NCI-H345 (cell line): ENCODE measurements around the gene KLHL35.

Experiments
- DNase-seq: peaks from one replicate; lab custom pipeline; 2025; lab: John Stamatoyannopoulos, UW

KLHL35 gene, protein sequence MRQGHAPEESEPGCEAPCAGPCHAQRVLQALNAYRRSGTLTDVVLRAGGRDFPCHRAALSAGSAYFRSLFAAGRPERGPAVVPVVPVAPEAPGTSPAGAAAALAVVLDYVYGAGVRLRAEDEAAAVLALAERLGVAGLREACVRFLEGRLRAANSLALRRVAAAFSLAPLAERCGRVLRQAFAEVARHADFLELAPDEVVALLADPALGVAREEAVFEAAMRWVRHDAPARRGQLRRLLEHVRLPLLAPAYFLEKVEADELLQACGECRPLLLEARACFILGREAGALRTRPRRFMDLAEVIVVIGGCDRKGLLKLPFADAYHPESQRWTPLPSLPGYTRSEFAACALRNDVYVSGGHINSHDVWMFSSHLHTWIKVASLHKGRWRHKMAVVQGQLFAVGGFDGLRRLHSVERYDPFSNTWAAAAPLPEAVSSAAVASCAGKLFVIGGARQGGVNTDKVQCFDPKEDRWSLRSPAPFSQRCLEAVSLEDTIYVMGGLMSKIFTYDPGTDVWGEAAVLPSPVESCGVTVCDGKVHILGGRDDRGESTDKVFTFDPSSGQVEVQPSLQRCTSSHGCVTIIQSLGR

GRCh38 chr11:75432911-75433321, at the start of gene KLHL35:
KLHL35 (minus strand) TSS chr11:75433203; CDS start chr11:75430629, 2,574 bp downstream.
- DNase-seq = peak; percentile 41

- no peak for DNase-seq
Observed at GRCh38 chr11:75481922-75482606, 49.1 kb upstream of the KLHL35 start.

- no peak for DNase-seq
Observed at GRCh38 chr11:75481223-75481921, 48.4 kb upstream of the KLHL35 start.

DNA sequence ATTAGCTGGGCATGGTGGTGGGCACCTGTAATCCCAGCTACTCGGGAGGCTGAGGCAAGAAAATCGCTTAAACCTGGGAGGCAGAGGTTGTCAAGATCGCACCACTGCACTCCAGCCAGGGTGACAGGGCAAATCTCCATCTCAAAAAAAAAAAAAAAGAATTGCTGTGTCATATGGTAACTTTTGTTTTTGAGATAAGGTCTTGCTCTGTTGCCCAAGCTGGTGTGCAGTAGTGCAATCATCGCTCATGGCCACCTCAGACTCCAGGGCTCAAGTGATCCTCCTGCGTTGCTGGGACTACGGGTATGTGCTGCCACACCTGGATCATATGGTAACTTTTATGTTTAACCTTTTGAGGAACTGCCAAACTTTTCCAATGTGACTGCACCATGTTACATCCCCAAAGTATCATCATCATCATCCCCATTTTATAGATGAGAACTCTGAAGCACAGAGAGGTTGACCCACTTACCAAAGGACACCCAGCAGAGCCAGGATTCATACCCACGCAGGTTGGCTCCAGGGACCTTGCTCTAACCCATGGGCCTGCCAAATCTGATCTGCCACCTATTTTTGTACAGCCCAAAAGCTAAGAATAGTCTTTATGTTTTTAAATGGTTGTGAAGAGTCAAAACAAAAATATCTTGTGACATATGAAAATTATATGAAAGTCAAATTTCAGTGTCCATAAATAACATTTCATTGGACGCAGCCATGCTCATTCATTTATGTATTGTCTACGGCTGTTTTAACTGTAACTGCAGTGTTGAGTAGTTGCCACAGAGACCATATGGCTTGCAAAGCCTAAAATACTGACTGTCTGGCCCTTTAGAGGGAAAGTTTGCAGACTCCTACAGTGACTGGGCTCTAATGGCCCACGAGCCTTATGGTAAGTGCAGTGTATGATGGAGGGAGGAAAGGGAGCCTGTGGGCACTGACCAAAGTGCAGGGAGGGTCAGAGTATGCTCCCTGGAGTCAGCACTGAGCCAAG, 47.5 kb upstream of the KLHL35 start:
- no peak for DNase-seq

DNA sequence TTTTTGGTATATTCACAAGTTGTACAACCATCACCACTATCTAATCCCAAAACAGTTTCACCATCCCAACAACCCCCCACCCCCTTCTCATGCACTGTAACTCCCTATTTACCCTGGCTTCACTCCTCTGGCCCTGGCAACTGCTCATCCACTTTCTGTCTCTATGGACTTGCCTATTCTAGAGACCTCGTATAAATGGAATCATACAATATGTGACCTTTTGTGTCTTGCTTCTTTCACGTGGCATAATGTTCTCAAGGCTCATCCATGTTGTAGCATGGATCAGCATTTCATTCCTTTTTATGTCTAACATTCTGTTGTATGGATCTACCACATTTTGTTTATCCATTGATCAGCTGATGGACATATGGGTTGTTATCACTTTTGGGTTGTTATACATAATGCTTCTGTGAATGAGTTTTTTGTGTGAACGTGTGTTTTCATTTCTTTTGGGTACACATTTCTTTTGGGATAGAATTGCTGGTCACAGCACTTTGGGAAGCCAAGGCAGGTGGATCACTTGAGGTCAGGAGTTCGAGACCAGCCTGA, 46.7 kb upstream of the KLHL35 start:
- no peak for DNase-seq

DNA sequence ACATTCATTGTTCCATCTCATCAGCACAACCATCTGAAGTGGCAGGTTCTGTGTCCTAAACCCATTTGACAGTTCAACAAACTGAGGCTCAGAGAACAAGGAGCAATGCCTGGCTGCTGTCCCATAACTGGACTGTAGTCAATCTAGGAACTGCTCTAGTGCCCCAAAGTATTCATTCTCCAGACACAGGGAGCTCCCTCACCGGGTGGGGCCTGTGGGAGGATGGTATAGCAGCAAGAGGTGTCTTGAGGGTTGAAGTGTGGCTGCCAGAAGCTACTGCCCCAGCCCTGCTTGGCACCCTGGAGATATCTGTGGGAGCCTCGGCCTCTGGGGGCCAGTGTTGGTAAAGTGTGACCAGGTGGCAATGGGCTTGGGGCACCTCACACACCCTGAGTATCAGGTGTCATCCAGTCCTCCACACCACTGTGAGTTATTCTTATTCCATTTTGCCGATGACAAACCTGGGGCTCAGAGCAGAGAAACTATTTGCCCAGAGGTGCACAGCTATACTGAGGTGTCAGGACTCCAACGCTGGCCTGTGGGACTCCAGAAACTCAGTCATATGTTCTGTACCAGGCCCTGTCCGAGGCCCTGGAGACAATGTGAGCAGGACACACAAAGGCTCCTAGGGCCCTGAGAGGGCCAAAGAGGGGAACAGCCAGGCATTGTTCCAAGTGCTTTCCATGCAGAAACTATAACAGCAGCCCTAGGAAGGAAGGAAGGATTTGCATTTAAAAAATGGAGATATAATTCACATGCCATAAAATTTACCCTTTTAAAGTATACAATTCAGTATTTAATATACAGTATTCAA, 46.0 kb upstream of the KLHL35 start:
- DNase-seq = no peak

DNA sequence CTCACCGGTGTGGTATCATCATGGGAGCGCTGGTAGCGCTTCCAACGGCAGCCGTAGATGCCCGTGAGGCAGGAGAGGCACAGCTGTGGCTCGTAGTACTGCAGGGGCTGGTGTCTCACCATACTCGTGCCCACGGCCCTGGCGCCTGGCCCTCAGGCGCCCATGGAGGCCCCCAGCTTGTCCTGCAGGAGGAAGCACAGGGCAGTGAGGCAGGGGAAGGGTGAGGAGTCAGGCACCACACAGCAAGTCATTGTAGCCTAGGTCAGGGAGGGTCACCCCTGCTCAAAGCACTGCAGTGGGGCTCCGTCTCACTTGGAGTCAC, 44.6 kb upstream of the KLHL35 start:
- DNase-seq = no peak

DNA sequence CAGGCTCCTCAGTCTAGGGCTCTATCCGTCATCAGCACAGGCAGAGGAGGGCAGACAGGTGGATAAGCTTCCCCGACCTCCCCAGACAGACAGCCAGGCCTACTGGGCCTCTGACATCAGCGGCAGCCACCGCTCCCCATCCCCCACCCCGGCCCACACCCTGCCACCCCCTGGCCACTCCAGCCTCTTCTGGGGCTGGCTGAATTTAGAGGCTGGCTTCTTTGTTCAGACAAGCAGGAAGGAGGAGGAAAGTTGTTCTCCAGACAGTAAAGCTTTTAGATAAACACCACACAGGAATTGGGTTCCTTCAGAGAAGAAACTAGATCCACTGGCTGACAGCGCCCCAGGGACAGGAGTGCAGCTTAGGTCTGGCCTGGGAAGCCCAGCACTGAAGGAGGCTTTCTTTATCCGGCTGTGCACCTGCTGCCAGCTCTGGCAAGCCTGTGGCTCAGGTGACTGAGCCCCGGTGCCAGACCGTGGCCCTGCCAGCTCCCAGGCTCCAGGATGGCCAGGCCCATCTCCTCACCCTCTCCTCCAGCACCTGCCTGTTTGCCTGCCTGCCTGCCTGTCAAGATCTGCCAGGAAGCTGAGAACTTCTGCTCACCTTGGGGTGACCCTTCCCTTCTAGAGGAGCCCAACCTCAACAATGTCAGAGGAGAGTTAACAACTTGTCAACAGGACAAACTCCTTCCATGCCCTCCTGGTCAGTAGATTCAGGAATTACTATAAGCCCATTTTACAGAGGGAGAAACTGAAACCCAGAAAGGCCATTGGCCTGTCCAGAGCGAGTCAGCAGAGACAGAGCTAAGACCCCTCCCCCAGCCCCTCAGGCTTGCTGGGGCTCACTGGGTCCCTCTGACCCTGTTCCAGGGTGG, 44.0 kb upstream of the KLHL35 start:
- peak; percentile 53 for DNase-seq

DNA sequence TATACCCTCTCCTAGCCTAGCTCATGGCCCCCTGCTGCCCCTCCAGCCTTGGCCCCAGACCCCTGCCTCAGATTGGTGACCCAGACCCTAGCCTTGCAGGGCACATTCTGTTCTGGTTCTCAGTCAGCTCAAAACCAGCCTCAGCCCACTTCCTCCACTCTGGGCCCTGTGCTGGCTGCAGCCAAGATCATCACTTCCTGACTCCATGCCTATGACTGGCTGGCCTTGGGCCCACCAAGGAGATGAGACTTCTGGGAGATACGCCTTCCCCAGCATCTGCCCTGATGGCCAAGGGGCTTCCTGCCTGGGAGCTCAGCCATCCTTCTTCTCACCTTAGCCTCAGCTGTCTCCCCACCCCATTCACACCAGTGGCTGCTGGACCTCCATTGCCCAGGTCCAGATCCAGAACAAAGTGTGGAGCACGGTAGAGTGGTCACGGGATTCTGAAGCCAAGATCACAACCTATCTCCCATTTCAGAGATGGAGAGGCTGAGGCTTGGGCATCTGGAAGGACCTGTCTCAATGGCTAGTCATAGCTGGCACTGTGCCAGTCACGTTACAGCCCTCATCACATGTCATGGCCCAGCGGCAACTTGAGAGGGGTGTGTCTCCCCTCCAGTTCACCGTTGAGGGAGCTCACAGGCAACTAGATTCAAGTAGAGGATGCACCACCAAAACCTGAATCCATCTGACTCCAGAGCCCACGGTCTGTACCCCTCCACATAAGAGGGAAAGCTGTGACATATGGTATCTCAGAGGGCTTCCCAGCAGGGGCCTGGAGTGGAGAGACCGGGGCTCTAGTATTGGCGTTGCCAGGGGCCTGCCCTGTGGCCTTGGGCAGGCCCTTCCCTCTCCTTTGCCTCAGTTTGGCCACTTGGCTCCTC, 43.0 kb upstream of the KLHL35 start:
- peak; percentile 59 for DNase-seq

DNA sequence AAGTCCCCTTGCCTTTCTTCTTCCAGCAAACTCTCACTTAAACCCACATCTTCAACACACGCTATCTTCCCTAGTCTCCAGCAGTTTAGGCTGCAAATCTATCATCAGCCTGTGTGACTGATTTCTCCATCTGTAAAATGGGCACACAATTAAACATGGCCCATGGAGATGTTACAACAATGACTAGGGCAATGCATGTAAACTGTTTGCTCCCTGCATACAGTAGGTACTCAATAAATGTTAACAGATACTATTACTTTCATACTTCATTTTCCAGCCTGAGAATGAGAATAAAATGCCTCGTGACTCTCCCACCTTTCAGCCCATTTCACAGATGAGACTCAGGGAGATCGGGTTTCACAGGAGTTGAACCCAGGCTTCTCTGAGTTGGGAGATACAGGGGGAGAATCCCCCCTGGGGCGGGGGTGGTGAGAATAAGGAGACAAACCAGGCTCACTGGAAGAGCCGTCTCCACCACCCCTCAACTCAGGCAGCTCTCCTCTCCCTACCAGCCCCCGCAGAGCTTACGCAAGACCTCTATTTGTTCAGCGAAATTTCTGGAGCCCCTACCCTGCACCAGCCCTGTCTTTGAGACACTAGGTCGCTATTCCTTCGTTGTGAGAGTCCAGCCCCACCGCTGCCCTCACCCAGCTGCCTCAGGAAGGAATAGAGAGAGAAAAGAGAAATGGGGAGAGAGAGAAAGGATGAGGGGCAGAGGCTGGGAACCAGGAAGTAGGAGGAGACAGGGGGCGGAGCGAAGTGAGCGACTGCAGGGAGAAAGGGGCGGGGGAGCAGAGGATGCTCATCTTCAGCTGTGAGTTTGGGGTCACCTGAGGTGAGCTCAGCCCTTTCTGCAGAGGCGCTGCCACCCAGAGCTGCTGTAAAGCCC, 42.1 kb upstream of the KLHL35 start:
- no peak for DNase-seq

DNA sequence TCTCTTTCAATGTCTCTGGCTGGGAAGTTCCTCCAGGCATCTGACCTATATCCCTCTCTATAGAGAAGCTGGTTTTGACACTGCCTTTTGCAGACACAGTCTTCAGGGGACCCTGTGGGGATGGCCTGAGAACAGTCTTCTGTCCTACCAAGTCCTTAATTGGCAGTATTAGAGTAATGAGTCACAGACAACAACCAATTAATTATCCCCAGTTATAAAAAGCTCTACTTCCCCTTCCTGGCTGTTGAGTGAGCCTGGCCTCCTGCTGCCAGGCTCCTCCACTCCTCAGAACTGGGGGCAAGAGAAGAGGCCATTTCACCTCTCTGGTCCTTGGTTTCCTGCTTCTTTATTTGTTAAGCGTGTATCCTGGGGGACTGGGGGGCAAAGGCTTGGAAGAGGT, 41.2 kb upstream of the KLHL35 start:
- DNase-seq = no peak

DNA sequence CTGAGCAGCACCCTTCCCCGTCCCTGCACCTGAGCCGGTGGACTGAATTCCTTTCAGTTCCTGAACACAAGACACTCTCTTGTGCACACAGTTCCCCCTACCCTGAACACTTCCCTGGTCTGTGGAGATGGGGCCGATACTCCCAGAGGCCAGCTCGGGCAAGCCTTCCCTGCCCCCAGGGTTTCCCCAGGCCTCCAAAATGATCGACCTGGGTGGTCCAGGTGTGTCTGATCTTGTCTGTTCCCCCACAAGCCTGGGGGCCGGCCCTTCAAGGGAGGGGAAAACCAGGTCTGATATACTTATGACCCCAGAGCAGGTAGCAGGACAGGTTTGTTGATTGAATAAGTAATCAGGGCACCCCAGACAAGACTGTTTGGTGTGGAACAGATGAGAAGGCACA, 40.7 kb upstream of the KLHL35 start:
- DNase-seq = no peak

DNA sequence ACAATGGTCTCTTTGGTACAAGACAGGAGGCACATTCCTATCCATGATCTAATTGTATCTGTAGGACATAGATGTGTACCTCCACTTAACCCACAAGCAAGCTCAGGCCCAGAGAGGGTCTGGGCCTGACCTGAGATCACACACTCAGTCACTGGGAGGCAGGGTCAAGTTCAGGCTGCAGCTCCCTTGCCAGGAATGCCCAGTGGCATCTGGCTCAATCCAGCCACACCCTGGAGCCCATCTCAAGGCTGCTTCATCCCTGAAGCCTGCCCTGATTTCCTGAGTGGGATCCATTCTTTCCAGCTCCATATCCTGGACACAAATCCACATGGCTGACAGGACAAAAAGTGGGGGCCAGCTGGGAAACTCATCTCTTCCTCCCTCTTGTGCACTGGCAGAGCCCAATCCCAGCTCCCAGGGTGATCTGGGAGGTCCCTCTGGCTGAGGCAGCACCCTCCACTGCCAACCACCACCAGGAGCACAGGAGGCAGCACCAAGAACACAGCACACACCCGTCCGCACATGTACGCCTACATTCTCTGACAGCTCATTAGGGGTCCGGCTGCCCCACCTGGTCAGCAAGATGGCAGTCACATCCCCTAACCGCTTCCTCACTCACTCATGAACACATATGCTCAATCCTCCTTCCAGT, 39.2 kb upstream of the KLHL35 start:
- DNase-seq = no peak

GRCh38 chr11:75471176-75471973, 38.4 kb upstream of the KLHL35 start:
- DNase-seq = no peak

- no peak for DNase-seq
Observed at GRCh38 chr11:75470476-75471080, 37.6 kb upstream of the KLHL35 start.
